GM13976 (cell line): ENCODE measurements around the gene HTR3D.
"Not testable (repeated sequence)": the region's sequence is repeated elsewhere in the genome, so short reads cannot be mapped to it uniquely, and the experiment has no call there.

Experiments
- DNase-seq: peaks from one replicate; pipeline ENCODE4 v3.0.0; 2012; ENCODE audit warnings: low spot score
- CTCF ChIP-seq: IDR thresholded peaks from 2 replicates; pipeline ENCODE4 v1.5.1; 2012; ENCODE audit warnings: borderline replicate concordance, mild to moderate bottlenecking; ENCODE audit not compliant: insufficient read depth; ENCODE audit errors: extremely low read depth, missing control alignments, control extremely low read depth
- in situ Hi-C: fragments of 300-500 bp; cut with MboI; formaldehyde crosslinking; loops from one replicate; pipeline ENCODE4 v1.12.0; 2022; ENCODE audit warnings: low sequenced_read_pairs, mixed read lengths, inconsistent platforms; ENCODE audit not compliant: unreplicated experiment

Gene HTR3D

GRCh38 chr3:184030536-184030935, 1.0 kb upstream of the HTR3D start:
- no peak for DNase-seq
- no peak for TF ChIP-seq CTCF
- in situ Hi-C loops = no loop called here

GRCh38 chr3:184037816-184038215, 6.3 kb downstream of the HTR3D start:
- in situ Hi-C loops = no loop called here
- no peak for DNase-seq
- TF ChIP-seq CTCF = no peak

- DNase-seq, in situ Hi-C loops: not testable (repeated sequence)
These were observed 6.8 kb downstream of the HTR3D start for GRCh38 chr3:184038307-184038706.

GRCh38 chr3:184039414-184039813, 7.9 kb downstream of the HTR3D start:
- no peak for DNase-seq
- no peak for TF ChIP-seq CTCF
- in situ Hi-C loops = no loop called here

- in situ Hi-C loops = no loop called here
- no peak for TF ChIP-seq CTCF
- DNase-seq = no peak
These were observed 8.5 kb downstream of the HTR3D start for GRCh38 chr3:184040010-184040409.

- in situ Hi-C loops = no loop called here
- no peak for DNase-seq
- no peak for TF ChIP-seq CTCF
These were observed 11.1 kb downstream of the HTR3D start for GRCh38 chr3:184042617-184043016.

- DNase-seq = no peak
- in situ Hi-C loops = no loop called here
- TF ChIP-seq CTCF = no peak
These were observed 14.5 kb downstream of the HTR3D start for GRCh38 chr3:184045995-184046394.
